ENCODE data around the gene STEAP1B. TPM values are rescaled to one million over a fixed set of nuclear protein-coding genes. Genes with fewer than 3 reads are reported as not detected.

The STEAP1B gene
- total and polyA plus RNA-seq, 2 of the 4 experiments (the other 2 are of a cell fraction): 7.9 to 13.8 TPM

DNA sequence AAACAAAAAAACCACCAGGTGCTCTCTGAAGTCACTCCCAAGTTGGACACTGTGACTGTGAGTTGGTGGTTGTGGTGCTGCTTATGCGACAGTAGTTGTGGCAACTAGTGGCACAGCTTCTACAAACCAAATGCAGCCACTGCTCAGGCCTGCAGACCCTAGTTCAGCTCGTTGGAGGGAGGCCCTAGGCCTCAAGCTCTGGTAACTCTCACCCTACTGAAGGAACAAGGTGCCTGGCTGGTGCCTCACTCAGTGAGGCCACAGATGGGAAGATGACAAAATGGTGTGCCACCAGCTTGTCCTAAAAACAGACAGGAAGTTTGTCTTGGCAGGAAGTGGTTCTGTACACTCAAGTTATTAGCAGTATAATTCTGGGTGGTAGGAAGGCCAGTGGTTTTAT, 97.7 kb downstream of the STEAP1B start:
- in situ Hi-C loops (cut with MboI; ENCODE audit: low sequenced_read_pairs): no loop called here
- TF ChIP-seq RFX5 (IDR thresholded peaks at IDR 0.05; ENCODE audit: low read depth, low read length) (no peak), MXI1 (IDR thresholded peaks at IDR 0.05; ENCODE audit: borderline replicate concordance, low read depth, low read length) (no peak), RCOR1 (IDR thresholded peaks at IDR 0.05; ENCODE audit: insufficient replicate concordance, low read length) (no peak), MAFK (IDR thresholded peaks at IDR 0.05; ENCODE audit: low read depth, low read length) (no peak), BHLHE40 (IDR thresholded peaks at IDR 0.05; ENCODE audit: low read depth, low read length) (no peak), NFE2L2 (IDR thresholded peaks at IDR 0.05; ENCODE audit: low read depth, low read length) (no peak), SMC3 (IDR thresholded peaks at IDR 0.05; ENCODE audit: low read depth, low read length) (no peak), CEBPB (IDR thresholded peaks at IDR 0.05; ENCODE audit: low read depth, low read length) (no peak), FOS (IDR thresholded peaks at IDR 0.05; ENCODE audit: low read depth, low read length) (no peak), RAD21 (IDR thresholded peaks at IDR 0.05; ENCODE audit: low read length) (no peak), POLR2A (IDR thresholded peaks at IDR 0.05; ENCODE audit: low read depth, low read length) (no peak), MAZ (IDR thresholded peaks at IDR 0.05; ENCODE audit: borderline replicate concordance, low read depth, low read length) (no peak), CHD1 (IDR thresholded peaks at IDR 0.05; ENCODE audit: low read depth, low read length) (no peak)
- TF ChIP-seq, protein P1, sequence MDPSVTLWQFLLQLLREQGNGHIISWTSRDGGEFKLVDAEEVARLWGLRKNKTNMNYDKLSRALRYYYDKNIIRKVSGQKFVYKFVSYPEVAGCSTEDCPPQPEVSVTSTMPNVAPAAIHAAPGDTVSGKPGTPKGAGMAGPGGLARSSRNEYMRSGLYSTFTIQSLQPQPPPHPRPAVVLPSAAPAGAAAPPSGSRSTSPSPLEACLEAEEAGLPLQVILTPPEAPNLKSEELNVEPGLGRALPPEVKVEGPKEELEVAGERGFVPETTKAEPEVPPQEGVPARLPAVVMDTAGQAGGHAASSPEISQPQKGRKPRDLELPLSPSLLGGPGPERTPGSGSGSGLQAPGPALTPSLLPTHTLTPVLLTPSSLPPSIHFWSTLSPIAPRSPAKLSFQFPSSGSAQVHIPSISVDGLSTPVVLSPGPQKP (IDR thresholded peaks at IDR 0.05; ENCODE audit: borderline replicate concordance, low read depth, low read length): no peak
- TF ChIP-seq, protein P2, sequence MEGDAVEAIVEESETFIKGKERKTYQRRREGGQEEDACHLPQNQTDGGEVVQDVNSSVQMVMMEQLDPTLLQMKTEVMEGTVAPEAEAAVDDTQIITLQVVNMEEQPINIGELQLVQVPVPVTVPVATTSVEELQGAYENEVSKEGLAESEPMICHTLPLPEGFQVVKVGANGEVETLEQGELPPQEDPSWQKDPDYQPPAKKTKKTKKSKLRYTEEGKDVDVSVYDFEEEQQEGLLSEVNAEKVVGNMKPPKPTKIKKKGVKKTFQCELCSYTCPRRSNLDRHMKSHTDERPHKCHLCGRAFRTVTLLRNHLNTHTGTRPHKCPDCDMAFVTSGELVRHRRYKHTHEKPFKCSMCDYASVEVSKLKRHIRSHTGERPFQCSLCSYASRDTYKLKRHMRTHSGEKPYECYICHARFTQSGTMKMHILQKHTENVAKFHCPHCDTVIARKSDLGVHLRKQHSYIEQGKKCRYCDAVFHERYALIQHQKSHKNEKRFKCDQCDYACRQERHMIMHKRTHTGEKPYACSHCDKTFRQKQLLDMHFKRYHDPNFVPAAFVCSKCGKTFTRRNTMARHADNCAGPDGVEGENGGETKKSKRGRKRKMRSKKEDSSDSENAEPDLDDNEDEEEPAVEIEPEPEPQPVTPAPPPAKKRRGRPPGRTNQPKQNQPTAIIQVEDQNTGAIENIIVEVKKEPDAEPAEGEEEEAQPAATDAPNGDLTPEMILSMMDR (conservative IDR thresholded peaks at IDR 0.05; ENCODE audit: low read depth, low read length): no peak
- TF ChIP-seq, protein P3, sequence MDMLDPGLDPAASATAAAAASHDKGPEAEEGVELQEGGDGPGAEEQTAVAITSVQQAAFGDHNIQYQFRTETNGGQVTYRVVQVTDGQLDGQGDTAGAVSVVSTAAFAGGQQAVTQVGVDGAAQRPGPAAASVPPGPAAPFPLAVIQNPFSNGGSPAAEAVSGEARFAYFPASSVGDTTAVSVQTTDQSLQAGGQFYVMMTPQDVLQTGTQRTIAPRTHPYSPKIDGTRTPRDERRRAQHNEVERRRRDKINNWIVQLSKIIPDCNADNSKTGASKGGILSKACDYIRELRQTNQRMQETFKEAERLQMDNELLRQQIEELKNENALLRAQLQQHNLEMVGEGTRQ (IDR thresholded peaks at IDR 0.05; ENCODE audit: low read depth, low read length): no peak
- Histone ChIP-seq H2BK5ac (ENCODE audit: low read depth, low read length, poor library complexity, severe bottlenecking) (no peak overlapping the region), H2BK15ac (ENCODE audit: low read depth, low read length) (no peak overlapping the region), H3K4me1 (ENCODE audit: control insufficient read depth, insufficient read depth, low read length) (no peaks in the 10 kb centered on the region), H3K79me1 (ENCODE audit: low read depth in 1 of 2, low read length in 2 of 2) (no peaks in the 10 kb centered on the region), H3K14ac (replicated peaks; ENCODE audit: low read depth, low read length) (no peak overlapping the region), H3K56ac (ENCODE audit: extremely low read depth, insufficient read depth, low read length) (no peak overlapping the region), H3K4me2 (ENCODE audit: low read depth, low read length) (no peak overlapping the region), H4K20me1 (ENCODE audit: insufficient read depth, low read length) (no peaks in the 10 kb centered on the region), H3K9me3 (ENCODE audit: control insufficient read depth, insufficient read depth, low read length) (no peaks in the 10 kb centered on the region), H2BK120ac (ENCODE audit: low read depth, low read length) (no peak overlapping the region), H3K27me3 (ENCODE audit: control insufficient read depth, insufficient read depth, low read length) (no peaks in the 10 kb centered on the region), H3K23ac (ENCODE audit: low read depth, low read length) (no peak overlapping the region), H4K5ac (ENCODE audit: low read depth, low read length) (no peak overlapping the region), H2BK20ac (ENCODE audit: low read depth, low read length) (no peak overlapping the region), H3K4me3 (ENCODE audit: insufficient read depth, low read depth, low read length) (no peak overlapping the region), H4K91ac (ENCODE audit: insufficient read depth, low read depth, low read length) (no peak overlapping the region), H3K36me3 (ENCODE audit: control insufficient read depth, insufficient read depth, low read length) (no peaks in the 10 kb centered on the region), H3K9me1 (ENCODE audit: insufficient read depth, low read length) (no peaks in the 10 kb centered on the region), H3K4ac (ENCODE audit: low read depth, low read length) (no peak overlapping the region), H3K27ac (ENCODE audit: insufficient read depth, low read length) (no peak overlapping the region), H2AK5ac (ENCODE audit: low read depth, low read length) (no peak overlapping the region), H2AFZ (replicated peaks; ENCODE audit: low read length, poor library complexity) (peak overlapping the region; percentile 60), H2AK9ac (replicated peaks; ENCODE audit: low read depth, low read length, poor library complexity) (no peak overlapping the region), H3K18ac (ENCODE audit: low read depth, low read length) (no peak overlapping the region), H3K9ac (ENCODE audit: low read depth, low read length) (no peak overlapping the region), H4K8ac (ENCODE audit: low read depth in 2 of 2, low read length in 2 of 2) (no peak overlapping the region)
- BruUV-seq (replicated peaks): no TSS peak
- POLR2A ChIA-PET (ENCODE audit: unreplicated experiment): no interaction called here
- CTCF ChIA-PET: no interaction called here
- ATAC-seq (ENCODE audit: low read depth) (no peak), DNase-seq (no peak)
- intact Hi-C loops (cut with micrococcal nuclease): no loop called here
- 100% methylated on average over 1 of the region's 2 CpGs; no CpG with 5 or more reads in 1 of the 2 experiments for WGBS, 2 experiments (ENCODE audit: extremely low coverage in 2 of 2, insufficient read length in 1 of 2)
- dilution Hi-C loops (cut with HindIII; ENCODE audit: low sequenced_read_pairs, unreplicated experiment): no loop called here
